HepG2 (cell line): ENCODE results near the gene SKIDA1. TPM values are rescaled to one million over a fixed set of nuclear protein-coding genes. Genes with fewer than 3 reads are reported as not detected.
A peak's percentile ranks its signal among the peaks of the same experiment; 100 is the strongest.

Experiments used
- HOXA9 ChIP-seq: sonication (generic); formaldehyde crosslinking; IDR thresholded peaks from 2 replicates; pipeline ENCODE4 v1.8.1; 2022; ENCODE audit warnings: missing genetic modification reagents, mild to moderate bottlenecking, moderate library complexity, borderline replicate concordance
- JDP2 ChIP-seq: sonication (generic); formaldehyde crosslinking; IDR thresholded peaks from 2 replicates; pipeline ENCODE4 v1.8.1; 2022; ENCODE audit warnings: missing genetic modification reagents, borderline replicate concordance
- MBNL3 ChIP-seq: fragments of 250-450 bp; sonication (Bioruptor Pico); conservative IDR thresholded peaks from 2 replicates; pipeline ENCODE4 v1.8.0; 2022; ENCODE audit warnings: mild to moderate bottlenecking, inconsistent platforms
- MXD4 ChIP-seq: IDR thresholded peaks from 2 replicates; pipeline ENCODE4 v1.6.1; 2016; ENCODE audit warnings: mild to moderate bottlenecking, missing biosample characterization, missing genetic modification reagents
- POGZ ChIP-seq: sonication (generic); formaldehyde crosslinking; IDR thresholded peaks from 2 replicates; pipeline ENCODE4 v1.4.0; 2020; ENCODE audit warnings: mild to moderate bottlenecking, missing genetic modification reagents
- SMYD3 ChIP-seq: sonication (generic); formaldehyde crosslinking; IDR thresholded peaks from 2 replicates; pipeline ENCODE4 v1.8.1; 2023; ENCODE audit warnings: mild to moderate bottlenecking, missing genetic modification reagents
- SPEN ChIP-seq: sonication (generic); formaldehyde crosslinking; IDR thresholded peaks from 2 replicates; pipeline ENCODE4 v1.5.1; 2020; ENCODE audit warnings: low read depth, mild to moderate bottlenecking, missing genetic modification reagents
- TBL1XR1 ChIP-seq: fragments of 150-350 bp; IDR thresholded peaks from 2 replicates; pipeline ENCODE4 v1.6.1; 2014; ENCODE audit warnings: borderline replicate concordance, low read length; ENCODE audit not compliant: partially characterized antibody
- WIZ ChIP-seq: sonication (generic); formaldehyde crosslinking; IDR thresholded peaks from 2 replicates; pipeline ENCODE4 v1.5.1; 2020; ENCODE audit warnings: mild to moderate bottlenecking, missing genetic modification reagents
- ZFP1 ChIP-seq: IDR thresholded peaks from 2 replicates; pipeline ENCODE4 v1.6.1; 2016
- ZFP36L1 ChIP-seq: sonication (generic); formaldehyde crosslinking; IDR thresholded peaks from 2 replicates; pipeline ENCODE4 v1.8.0; 2022; ENCODE audit warnings: mild to moderate bottlenecking, missing genetic modification reagents, moderate library complexity
- ZFP37 ChIP-seq: sonication (generic); formaldehyde crosslinking; IDR thresholded peaks from 2 replicates; pipeline ENCODE4 v1.4.0; 2020; ENCODE audit warnings: missing genetic modification reagents, borderline replicate concordance
- ZFYVE20 ChIP-seq: sonication (generic); formaldehyde crosslinking; IDR thresholded peaks from 2 replicates; pipeline ENCODE4 v1.8.0; 2023; ENCODE audit warnings: low read depth, mild to moderate bottlenecking, moderate library complexity, missing genetic modification reagents, borderline replicate concordance
- ZMYM4 ChIP-seq: sonication (generic); formaldehyde crosslinking; IDR thresholded peaks from 2 replicates; pipeline ENCODE4 v1.8.1; 2023; ENCODE audit warnings: mild to moderate bottlenecking, missing genetic modification reagents
- ZNF30 ChIP-seq: sonication (generic); formaldehyde crosslinking; IDR thresholded peaks from 2 replicates; pipeline ENCODE4 v1.5.0; 2020; ENCODE audit warnings: mild to moderate bottlenecking, missing genetic modification reagents
- ZNF44 ChIP-seq: sonication (generic); formaldehyde crosslinking; IDR thresholded peaks from 2 replicates; pipeline ENCODE4 v1.5.1; 2020; ENCODE audit warnings: mild to moderate bottlenecking, missing genetic modification reagents
- ZNF549 ChIP-seq: sonication (generic); formaldehyde crosslinking; IDR thresholded peaks from 2 replicates; pipeline ENCODE4 v1.5.0; 2020; ENCODE audit warnings: missing genetic modification reagents
- ZNF713 ChIP-seq: sonication (generic); formaldehyde crosslinking; IDR thresholded peaks from 2 replicates; pipeline ENCODE4 v1.4.0; 2020; ENCODE audit warnings: mild to moderate bottlenecking, missing genetic modification reagents
- ZNF768 ChIP-seq: sonication (generic); formaldehyde crosslinking; IDR thresholded peaks from 2 replicates; pipeline ENCODE4 v1.4.0; 2020; ENCODE audit warnings: missing genetic modification reagents
- ZNF816 ChIP-seq: sonication (generic); formaldehyde crosslinking; IDR thresholded peaks from 2 replicates; pipeline ENCODE4 v1.8.0; 2022; ENCODE audit warnings: missing genetic modification reagents, mild to moderate bottlenecking, borderline replicate concordance
- ZNF841 ChIP-seq: sonication (generic); formaldehyde crosslinking; IDR thresholded peaks from 2 replicates; pipeline ENCODE4 v1.8.1; 2023; ENCODE audit warnings: missing genetic modification reagents, borderline replicate concordance
- ZSCAN31 ChIP-seq: sonication (generic); formaldehyde crosslinking; IDR thresholded peaks from 2 replicates; pipeline ENCODE4 v1.5.0; 2020; ENCODE audit warnings: low read depth, mild to moderate bottlenecking, missing genetic modification reagents
- polyA plus RNA-seq, 8 experiments: library from polyadenylated mRNA; depleted of rRNA in 3 of 8; stranded (reverse) in 7 of 8; unstranded in 1 of 8; fragments of >200 nt; fragmentation: Illumina TruSeq in 4 of 8; extraction: Trizol in 4 of 8; gene quantifications; 2 replicates each; pipeline versions ENCODE4 v1.2.1 to v1.2.3, GENCODE V29; 2011 to 2016; ENCODE audit warnings: low read depth in 4 of 8, missing spikeins in 1 of 8, mixed read lengths in 1 of 8; ENCODE audit not compliant: insufficient read depth in 1 of 8
- total RNA-seq, 5 experiments: library from RNA; depleted of rRNA; stranded (reverse); fragments of >200 nt; fragmentation: Illumina TruSeq; extraction: Trizol; gene quantifications; 2 replicates each; pipeline ENCODE4 v1.2.3, GENCODE V29; 2016; ENCODE audit warnings: low read depth in 1 of 5
- TF ChIP-seq, protein P1 (sequence below): IDR thresholded peaks from 2 replicates; pipeline ENCODE4 v1.6.1; 2016; ENCODE audit warnings: missing compliant biosample characterization, missing genetic modification reagents, borderline replicate concordance
- TF ChIP-seq, protein P2 (sequence below): sonication (generic); formaldehyde crosslinking; IDR thresholded peaks from 2 replicates; pipeline ENCODE4 v1.5.0; 2020; ENCODE audit warnings: mild to moderate bottlenecking, missing genetic modification reagents, borderline replicate concordance
- TF ChIP-seq, protein P3 (sequence below): sonication (generic); formaldehyde crosslinking; IDR thresholded peaks from 2 replicates; pipeline ENCODE4 v1.4.0; 2020; ENCODE audit warnings: missing genetic modification reagents, borderline replicate concordance

SKIDA1 gene
- total and polyA plus RNA-seq, 2 of the 13 experiments (the other 11 are each of a cell fraction or from before 2014, with no cell fraction given) = 0.73 to 1.5 TPM

DNA sequence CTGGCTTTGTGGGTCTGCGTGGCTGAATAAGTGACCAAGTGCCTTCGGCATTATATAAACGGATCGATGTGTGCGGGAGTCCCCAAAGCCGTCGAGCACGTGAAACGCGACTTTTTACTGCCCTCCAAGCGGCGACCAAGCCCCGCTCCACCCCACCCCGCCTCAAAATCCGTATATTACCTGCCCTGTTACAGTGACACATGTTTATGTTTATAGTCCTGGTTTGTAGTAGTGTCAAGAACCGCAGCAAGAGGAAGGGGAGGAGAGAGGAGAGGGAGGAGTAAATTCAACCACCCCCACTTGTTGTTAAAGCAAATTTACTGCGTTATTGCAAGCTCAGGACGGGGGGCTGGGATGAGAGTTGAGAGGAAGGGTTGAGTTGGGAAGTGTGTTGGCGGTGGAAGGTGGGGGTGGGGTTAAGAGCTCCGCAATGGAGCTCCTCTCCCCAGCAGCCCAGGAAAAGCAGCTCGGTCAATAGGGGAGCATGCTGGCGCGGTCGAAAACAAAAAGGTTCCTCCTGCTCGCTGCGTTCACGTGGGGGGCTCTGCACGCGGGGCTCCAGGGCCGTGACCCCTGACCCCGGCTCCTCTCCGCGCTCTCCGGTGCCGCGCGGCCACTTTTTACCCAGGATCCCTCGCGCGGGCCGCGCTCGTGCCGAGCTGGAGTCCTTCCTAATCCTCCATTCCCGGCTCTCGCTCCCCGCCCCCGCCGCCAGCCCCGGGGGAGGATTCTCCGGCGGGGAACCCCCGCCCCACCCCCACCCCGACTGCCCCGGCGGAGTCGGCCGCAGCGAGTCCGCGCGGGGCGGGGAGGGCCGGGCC is at the start of gene SKIDA1 (continued):
- TF ChIP-seq SMYD3 (CRISPR knock-in tag) = peak; percentile 45
- TF ChIP-seq JDP2 (CRISPR knock-in tag) = no peak
- no peak for TF ChIP-seq ZNF841 (CRISPR knock-in tag)
- no peak for TF ChIP-seq ZFP37
- no peak for TF ChIP-seq TBL1XR1
- peak; percentile 62 for TF ChIP-seq POGZ (CRISPR knock-in tag)
- no peak for TF ChIP-seq HOXA9 (CRISPR knock-in tag)
- peak; percentile 50; the same call in 1 of the 2 replicates for TF ChIP-seq ZFP1 (CRISPR knock-in tag)
- no peak for TF ChIP-seq ZNF713
- TF ChIP-seq, protein P1, sequence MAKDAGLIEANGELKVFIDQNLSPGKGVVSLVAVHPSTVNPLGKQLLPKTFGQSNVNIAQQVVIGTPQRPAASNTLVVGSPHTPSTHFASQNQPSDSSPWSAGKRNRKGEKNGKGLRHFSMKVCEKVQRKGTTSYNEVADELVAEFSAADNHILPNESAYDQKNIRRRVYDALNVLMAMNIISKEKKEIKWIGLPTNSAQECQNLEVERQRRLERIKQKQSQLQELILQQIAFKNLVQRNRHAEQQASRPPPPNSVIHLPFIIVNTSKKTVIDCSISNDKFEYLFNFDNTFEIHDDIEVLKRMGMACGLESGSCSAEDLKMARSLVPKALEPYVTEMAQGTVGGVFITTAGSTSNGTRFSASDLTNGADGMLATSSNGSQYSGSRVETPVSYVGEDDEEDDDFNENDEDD (CRISPR knock-in tag) = peak; percentile 85
- TF ChIP-seq, protein P2, sequence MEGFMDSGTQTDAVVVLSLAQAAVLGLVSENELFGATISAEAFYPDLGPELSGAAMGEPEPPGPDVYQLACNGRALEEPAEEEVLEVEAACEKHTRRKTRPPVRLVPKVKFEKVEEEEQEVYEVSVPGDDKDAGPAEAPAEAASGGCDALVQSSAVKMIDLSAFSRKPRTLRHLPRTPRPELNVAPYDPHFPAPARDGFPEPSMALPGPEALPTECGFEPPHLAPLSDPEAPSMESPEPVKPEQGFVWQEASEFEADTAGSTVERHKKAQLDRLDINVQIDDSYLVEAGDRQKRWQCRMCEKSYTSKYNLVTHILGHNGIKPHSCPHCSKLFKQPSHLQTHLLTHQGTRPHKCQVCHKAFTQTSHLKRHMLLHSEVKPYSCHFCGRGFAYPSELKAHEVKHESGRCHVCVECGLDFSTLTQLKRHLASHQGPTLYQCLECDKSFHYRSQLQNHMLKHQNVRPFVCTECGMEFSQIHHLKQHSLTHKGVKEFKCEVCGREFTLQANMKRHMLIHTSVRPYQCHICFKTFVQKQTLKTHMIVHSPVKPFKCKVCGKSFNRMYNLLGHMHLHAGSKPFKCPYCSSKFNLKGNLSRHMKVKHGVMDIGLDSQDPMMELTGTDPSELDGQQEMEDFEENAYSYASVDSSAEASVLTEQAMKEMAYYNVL (CRISPR knock-in tag) = peak; percentile 84
- TF ChIP-seq SPEN (CRISPR knock-in tag) = peak; percentile 78; the same call in 1 of the 2 replicates
- 0 out of 2 replicates have a peak, but pooled peaks have one; percentile 70 for TF ChIP-seq WIZ (CRISPR knock-in tag)
- TF ChIP-seq ZFYVE20 = no peak
- peak; percentile 88 for TF ChIP-seq ZSCAN31
- TF ChIP-seq MBNL3 (CRISPR knock-in tag) = no peak
- TF ChIP-seq MXD4 (CRISPR knock-in tag) = peak; percentile 94
- no peak for TF ChIP-seq ZNF549 (CRISPR knock-in tag)
- TF ChIP-seq, protein P3, sequence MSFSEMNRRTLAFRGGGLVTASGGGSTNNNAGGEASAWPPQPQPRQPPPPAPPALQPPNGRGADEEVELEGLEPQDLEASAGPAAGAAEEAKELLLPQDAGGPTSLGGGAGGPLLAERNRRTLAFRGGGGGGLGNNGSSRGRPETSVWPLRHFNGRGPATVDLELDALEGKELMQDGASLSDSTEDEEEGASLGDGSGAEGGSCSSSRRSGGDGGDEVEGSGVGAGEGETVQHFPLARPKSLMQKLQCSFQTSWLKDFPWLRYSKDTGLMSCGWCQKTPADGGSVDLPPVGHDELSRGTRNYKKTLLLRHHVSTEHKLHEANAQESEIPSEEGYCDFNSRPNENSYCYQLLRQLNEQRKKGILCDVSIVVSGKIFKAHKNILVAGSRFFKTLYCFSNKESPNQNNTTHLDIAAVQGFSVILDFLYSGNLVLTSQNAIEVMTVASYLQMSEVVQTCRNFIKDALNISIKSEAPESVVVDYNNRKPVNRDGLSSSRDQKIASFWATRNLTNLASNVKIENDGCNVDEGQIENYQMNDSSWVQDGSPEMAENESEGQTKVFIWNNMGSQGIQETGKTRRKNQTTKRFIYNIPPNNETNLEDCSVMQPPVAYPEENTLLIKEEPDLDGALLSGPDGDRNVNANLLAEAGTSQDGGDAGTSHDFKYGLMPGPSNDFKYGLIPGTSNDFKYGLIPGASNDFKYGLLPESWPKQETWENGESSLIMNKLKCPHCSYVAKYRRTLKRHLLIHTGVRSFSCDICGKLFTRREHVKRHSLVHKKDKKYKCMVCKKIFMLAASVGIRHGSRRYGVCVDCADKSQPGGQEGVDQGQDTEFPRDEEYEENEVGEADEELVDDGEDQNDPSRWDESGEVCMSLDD (CRISPR knock-in tag) = peak; percentile 94
- peak; percentile 74 for TF ChIP-seq ZMYM4 (CRISPR knock-in tag)
- TF ChIP-seq ZFP36L1 (CRISPR knock-in tag) = no peak
- no peak for TF ChIP-seq ZNF768 (CRISPR knock-in tag)
- TF ChIP-seq ZNF30 (CRISPR knock-in tag) = peak; percentile 78; the same call in 1 of the 2 replicates
- 0 out of 2 replicates have a peak, but pooled peaks have one; percentile 67 for TF ChIP-seq ZNF44 (CRISPR knock-in tag)
- TF ChIP-seq ZNF816 (CRISPR knock-in tag) = peak; percentile 15; the same call in 1 of the 2 replicates
